HG03571 (cell line): ENCODE results near the gene NR0B1.

Experiments used
- ATAC-seq: cut with Tn5 transposase; IDR thresholded peaks from one replicate; pipeline ENCODE4 v1.9.1; 2021; ENCODE audit not compliant: unreplicated experiment

Gene NR0B1, protein sequence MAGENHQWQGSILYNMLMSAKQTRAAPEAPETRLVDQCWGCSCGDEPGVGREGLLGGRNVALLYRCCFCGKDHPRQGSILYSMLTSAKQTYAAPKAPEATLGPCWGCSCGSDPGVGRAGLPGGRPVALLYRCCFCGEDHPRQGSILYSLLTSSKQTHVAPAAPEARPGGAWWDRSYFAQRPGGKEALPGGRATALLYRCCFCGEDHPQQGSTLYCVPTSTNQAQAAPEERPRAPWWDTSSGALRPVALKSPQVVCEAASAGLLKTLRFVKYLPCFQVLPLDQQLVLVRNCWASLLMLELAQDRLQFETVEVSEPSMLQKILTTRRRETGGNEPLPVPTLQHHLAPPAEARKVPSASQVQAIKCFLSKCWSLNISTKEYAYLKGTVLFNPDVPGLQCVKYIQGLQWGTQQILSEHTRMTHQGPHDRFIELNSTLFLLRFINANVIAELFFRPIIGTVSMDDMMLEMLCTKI

DNA sequence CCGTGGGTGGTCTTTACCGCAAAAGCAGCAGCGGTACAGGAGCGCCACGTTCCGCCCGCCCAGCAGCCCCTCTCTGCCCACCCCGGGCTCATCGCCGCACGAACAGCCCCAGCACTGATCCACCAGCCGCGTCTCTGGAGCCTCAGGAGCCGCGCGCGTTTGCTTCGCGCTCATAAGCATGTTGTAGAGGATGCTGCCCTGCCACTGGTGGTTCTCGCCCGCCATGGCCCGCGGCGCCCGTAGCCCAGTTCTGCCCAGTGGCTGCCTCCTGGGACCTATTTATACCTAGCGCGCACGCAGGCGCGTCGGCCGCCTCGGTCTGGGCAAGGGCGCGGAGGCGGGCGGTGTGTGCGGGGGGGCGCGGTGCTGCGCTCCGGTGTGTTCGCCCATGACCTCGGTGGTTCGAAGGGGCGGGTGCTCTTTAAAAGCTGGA, at the start of gene NR0B1:
Gene NR0B1 (minus strand): TSS at position 252 of the 433 bp plus-strand sequence. CDS start 27 bp downstream, at position 225.
- no peak for ATAC-seq

DNA sequence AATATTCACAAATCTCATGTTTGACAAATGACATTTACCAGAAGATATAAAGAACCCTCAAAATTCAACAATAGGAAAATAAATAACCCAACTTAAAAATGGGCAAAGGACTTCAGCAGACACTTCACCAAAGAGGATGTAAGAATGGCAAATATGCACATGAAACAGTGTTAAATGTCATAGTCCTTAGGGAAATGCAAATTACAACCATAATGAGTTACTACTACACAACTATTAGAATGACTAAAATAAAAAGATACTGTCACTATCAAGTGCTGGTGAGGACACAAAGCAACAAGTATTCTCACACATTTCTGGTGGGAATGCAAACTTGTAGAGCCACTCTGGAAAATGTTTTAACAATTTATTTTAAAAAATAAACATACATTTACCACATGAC, 40.8 kb upstream of the NR0B1 start:
- no peak for ATAC-seq

DNA sequence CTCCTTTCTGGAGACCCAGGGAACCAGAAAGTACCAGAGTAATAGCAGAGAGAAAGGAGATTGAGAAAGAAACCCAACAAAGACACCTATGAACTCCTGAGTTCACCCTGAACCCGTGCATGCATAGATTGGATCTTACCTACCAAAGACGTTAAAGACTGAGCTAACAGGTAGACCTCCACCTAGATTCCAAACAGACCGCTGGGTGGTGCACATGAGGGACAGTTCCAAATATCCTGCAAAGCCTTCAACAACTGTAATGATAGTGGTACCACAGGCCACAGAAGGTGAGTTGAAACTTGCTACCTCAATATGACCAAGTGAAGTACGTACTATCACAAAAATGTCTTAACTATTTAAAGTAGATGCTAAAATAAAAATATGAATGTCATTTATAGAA, 34.0 kb upstream of the NR0B1 start:
- ATAC-seq: no peak

DNA sequence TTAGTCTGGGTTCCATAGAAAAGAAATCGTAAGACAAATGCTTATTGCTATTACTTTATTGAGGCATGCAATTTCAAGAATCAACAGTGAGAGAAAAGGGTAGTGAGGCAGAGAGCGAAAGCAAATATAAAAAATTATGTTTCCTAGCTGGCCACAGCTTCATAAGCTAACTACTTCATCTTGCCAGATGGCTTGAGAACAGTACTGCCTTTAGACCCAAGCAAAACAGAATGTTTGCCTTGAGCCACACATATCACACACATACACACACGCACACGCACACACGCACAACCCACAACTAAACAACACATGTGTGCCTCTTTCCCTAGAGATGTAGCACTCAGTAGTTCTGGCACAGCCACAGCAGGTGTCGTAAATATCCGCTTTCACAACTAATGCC, 31.6 kb upstream of the NR0B1 start:
- ATAC-seq: no peak

DNA sequence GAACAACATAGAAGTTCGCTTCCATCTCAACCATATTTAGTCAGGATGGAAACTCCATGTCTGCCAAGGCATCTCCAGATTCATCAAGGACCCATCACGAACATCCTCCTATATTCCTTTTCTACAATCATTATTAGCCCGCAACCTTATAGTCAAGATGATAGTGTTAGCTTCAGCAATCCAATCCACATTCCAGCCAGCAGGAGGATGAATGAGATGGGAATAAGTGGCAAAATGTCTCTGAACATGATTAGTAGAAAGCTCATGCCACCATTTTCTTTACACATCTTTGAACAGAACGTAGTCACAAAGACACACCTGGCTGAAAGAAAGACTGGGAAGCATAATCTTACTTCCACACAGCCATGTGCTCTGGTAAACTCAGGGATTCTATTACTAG, 18.6 kb upstream of the NR0B1 start:
- no peak for ATAC-seq

DNA sequence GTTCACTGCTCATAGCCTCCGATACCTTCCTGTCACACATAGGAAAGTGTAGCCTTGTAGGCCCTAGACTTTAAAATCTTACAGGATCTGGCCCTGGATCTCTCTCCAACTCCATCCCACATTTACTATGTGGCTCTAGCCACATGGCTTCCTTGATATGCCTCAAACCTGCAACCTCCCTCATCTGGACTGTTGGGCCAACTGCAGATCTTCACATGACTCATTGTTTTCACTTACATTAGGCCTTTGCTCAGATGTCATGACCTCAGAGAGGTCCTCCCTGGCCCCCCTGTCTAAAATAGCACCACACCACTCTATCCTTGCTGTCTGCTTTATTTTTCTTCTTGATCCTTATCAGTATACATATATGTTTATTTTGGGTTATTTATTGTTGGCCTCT, 8.1 kb upstream of the NR0B1 start:
- ATAC-seq: no peak

DNA sequence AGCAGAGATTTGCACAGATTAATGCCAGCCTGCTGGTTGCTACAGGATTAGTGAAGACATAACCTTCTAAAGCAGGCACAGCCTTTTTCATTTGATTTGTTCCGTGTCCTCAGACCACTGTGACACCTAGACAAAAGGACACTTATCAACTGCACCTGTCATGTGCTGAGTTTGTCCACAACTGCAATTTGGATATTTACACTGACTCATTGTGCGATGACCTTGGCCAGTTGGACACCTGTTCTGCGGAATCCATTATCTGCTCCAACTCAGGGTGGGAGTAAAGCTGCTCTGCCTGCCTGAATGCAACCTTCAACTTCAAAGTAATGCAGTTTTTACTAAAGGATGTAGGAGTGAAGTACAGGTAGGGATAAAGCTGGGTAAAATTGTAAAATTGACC, 4.1 kb upstream of the NR0B1 start:
- no peak for ATAC-seq

DNA sequence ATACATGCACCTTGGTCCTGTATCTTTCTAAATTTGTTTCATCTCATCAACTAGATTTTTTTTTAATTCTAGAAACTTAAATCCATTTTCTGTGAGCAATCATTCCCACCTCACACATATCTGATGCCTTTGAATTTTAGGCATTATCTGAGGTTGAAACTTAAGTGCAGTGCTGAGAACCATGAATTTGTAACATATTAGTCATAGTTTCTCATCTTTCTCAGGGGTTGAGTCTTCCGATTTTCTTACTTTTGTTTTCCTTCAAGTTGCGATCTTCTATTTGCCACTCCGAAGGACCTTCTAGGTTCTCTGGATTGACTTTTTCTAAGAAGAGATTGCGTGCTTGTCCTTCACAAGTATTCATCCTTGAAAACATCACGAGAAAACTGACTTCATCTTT, 3.7 kb upstream of the NR0B1 start:
- no peak for ATAC-seq

DNA sequence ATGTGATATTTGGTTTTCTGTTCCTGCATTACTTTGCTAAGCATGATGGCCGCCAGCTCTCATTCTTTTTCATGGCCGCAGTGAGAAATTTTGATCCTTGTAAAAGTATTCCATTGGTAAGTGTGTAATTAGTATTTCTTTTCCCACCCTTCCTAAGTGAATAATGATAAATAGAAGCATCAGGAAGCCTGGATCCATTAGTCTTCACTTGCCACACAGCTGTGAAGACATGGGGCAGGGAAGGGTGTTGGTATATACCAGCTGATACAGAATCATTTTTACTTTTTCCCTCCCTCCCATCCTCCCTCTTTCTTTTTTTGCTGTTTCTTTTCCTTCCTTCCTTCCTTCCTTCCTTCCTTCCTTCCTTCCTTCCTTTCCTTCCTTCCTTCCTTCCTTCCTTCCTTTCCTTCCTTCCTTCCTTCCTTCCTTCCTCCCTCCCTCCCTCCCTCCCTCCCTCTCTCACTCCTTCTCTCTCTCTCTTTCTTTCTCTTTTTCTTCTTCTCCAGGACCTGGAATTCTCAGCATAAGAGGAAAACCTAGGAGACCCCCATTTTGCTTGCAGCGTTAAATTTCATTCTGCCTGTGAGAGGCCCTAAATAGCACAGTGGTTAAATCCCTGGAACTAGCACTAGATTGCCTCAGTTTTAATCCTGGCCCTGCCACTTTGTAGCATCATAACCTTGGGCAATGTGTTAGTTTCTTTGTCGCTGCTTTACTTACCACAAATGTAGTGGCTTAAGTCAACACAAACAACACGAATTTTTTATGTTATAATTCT, 1.4 kb upstream of the NR0B1 start:
- ATAC-seq: no peak

DNA sequence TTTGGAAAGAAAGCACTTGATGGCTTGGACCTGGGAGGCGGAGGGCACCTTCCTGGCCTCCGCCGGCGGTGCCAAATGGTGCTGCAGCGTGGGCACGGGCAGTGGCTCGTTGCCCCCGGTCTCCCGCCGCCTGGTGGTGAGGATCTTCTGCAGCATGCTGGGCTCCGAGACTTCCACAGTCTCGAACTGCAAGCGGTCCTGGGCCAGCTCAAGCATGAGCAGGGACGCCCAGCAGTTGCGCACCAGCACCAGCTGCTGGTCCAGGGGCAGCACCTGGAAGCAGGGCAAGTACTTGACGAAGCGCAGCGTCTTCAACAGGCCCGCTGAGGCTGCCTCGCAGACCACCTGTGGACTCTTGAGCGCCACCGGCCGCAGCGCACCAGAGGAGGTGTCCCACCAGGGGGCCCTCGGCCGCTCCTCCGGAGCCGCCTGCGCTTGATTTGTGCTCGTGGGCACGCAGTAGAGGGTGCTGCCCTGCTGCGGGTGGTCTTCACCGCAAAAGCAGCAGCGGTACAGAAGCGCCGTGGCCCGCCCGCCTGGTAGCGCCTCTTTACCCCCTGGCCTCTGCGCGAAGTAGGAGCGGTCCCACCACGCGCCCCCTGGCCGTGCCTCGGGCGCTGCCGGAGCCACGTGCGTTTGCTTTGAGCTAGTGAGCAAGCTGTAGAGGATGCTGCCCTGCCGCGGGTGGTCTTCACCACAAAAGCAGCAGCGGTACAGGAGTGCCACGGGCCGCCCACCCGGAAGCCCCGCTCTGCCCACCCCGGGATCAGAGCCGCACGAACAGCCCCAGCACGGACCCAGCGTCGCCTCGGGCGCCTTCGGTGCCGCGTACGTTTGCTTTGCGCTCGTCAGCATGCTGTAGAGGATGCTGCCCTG, 689 bp downstream of the NR0B1 start:
- no peak for ATAC-seq

DNA sequence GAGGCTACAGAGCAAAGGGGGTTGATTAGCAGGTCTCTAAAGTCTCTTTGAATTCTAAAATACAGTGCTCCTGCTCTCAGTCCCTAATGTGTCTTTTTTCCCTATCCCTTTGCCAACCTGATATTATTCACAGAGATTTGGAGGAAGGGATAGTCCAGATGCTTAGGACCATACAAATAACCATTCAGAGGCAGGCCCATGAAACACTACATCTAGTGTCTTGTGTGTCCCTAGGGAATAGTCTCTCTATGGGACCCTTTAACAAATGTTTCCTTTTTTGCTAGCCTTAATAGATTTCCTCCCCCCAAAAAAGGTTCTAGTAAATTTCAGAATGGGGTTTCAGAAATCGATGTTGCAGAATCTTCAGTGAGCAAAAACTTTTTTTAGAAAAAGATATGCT, 1.7 kb downstream of the NR0B1 start:
- ATAC-seq: no peak

DNA sequence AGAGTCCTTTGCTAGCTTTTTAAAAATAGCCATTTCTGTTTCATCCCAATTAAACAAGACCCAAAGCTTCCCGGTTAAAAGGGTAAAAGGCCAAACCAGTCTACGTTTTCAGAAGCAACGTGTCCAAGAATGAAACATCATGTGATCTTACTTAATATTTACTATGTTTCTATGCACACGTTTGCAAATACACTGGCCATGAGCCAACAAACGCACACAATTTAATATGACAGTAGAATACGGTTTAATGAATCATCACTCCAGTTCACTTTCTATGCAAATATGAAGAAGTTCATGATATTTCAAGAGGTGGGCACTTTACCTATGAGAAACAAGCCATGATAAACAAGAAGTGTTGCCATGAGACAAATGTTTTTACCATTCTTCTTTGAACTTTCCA, 4.3 kb downstream of the NR0B1 start:
- no peak for ATAC-seq

DNA sequence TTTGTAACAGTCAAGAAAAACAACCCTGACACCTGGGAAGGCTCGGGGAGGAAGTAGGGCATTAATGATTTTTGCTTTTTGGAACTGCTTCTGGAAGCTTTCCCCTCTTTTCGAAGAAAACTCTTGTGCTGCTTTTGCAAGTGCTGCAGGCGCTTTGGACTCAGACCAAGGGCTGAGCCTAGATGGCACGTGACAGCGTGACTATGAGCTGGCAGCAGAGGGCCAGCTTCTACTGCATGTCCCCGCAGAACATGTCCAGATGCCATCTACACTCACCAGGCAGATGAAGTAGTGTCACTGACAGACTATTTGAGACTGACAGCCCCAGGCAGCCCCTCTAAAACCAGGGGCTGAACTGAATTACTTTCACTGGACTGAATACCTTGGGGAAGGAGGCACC, 6.2 kb downstream of the NR0B1 start:
- no peak for ATAC-seq

DNA sequence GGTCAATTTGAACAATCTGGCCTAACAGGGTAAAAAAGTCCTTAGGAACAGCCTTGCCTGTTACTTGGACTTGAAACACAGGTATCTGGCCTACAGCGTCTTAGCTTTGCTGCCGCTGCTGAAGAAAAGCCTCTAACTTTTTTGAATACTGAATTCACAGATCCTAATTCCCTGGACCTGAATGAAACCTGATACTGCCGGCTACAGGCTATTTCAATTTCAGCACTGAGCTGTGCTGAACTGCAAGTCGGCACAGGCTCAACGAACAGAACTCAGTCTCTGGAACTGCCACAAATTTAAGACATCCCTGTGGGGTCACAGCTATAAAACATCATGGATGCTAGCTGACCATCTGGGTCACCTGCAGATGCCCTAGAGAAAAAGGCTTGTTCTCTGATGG, 7.2 kb downstream of the NR0B1 start:
- ATAC-seq: no peak

DNA sequence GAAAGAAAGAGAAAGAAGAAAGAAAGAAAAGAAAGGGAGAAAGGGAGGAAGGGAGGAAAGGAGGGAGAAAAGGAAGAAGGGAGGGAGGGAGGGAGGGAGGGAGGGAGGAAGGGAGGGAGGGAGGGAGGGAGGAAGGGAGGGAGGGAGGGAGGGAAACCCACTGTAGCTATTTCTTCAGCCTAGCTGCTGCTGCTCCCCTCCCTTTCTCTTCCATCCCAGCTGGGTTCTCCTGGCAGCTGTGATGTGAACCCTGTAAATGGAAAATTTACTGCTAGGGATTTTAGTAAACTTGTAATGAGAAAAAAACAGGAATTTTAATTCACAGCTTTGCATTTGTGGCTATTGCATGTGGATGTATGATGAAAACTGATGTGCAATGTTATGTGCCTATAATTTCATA, 8.0 kb downstream of the NR0B1 start:
- ATAC-seq: no peak

DNA sequence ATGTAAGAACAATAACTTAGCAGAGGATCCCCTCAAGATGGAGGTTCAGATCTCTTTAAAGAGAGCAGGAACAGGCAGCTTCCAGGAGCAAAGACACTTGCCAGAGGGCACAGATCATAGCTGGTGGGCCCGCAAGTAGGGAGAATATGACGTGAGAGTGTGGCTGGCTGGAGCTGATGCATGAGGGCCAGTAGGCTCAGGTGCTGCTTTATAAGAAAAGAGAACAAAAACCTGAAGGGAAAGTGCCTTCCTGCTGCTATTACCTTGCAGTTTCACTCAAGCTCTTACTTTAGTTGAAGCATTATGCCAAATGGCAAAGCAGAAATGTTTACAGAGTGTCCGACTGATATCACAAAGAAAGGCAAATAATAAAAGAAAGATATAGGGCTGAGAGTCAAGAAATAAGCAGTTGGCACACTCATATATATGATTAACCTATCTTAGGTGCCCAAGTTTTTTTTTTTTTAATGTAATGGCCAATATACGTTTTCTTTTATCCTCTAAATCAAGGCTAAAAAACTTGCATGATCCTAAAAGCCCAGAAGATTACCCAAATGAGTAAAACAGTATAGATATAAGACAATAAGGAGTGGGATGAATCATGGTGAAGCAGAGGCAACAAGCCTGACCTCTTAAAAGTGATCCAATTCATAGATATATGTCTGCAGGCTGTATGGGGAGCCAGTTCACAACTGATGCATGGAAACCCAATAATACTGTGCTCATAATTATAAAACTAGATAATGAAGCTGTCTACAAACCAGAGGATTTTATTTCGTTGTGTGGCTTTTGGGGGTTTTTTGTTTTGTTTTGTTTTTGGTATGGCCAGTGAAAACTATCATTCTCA, 12.6 kb downstream of the NR0B1 start:
- ATAC-seq: no peak

DNA sequence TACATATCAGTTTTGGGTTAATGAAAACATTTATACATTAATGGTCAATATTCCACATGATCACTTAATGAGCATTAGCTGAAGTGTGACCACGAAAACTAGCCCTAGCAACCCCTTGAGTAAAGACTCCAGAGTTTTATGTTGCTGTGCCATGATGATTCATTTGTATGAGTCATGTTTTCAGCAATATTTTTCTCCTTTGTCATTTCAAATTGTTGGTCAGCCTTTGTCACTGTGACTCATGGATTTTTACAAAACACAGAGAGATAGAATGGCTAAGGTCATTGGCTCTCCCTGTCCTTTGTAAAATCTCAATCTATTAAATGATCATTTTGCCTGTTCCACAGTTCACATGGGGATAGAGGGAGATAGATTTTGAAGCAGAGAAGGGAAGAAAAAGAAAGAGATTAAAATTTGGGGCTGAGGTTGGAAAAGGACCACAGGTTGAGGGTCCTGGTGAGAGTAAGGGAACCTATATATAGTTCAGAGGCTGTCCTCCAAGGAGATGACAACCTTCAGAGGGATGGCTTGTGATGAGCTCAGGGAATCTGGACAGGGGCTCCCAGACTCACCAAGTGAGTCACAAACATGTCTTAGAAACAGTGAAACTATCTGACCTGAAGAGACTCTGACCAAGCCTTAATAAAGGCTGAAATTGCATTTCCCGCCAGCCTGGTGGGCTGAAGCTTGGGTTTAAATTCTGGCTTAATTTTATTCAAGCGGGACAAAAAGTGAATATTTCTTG, 25.6 kb downstream of the NR0B1 start:
- ATAC-seq: no peak

DNA sequence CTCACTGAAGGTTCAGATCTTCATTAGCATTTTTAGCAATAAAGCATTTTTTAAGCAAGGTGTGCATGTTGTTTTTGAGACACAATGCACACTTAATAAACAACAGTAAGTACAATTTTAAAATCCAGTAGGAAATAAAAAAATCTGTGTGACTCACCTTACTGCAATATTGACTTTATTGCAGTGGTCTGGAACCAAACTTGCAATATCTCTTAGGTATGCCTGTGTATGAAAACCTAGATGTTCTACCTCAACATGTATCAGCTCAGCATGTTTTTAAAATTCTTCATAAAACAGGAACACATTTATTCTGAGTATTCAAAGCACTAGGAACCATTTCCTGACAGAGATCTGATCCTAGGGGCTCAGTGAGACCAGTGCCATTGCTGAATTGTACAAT, 26.7 kb downstream of the NR0B1 start:
- no peak for ATAC-seq

DNA sequence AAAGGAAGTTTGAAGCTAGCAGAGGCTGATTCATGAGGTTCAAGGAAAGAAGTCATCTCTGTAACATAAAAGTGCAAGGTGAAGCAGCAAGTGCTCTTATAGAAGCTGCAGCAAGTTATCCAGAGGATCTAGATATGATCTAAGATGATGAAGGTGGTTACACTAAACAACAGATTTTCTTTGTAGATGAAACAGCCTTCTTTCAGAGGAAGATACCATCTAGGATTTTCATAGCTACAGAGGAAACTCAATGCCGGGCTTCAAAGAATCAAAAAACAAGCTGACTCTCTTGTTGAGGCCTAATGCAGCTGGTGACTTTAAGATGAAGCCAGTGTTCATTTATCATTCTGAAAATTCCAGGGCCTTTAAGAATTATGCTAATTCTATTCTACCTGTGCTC, 28.8 kb downstream of the NR0B1 start:
- no peak for ATAC-seq

DNA sequence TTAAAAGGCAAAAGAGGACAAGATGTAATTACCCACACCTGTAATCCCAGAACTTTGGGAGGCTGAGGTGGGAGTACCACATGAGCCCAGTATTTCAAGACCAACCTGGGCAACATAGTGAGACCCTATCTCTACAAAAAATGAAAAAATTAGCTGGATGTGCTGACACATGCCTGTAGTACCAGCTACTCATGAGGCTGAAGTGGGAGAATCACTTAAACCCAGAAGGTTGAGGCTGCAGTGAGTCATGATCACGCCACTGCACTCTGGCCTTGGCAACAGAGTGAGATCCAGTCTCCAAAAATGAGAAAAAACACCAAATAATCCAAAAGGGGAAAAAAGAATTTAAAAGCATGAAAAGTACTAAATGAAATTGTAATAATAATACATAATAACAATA, 30.8 kb downstream of the NR0B1 start:
- ATAC-seq: no peak
